K562 (cell line): ENCODE data around the gene NOBOX. TPM values are rescaled to one million over a fixed set of nuclear protein-coding genes. Genes with fewer than 3 reads are reported as not detected.
A peak's percentile ranks its signal among the peaks of the same experiment; 100 is the strongest.

ENCODE experiments used
- ATAC-seq: fragments of 200-7000 bp; cut with Tn5 transposase; 3 replicates; pipeline ENCODE4 v1.9.1; 2020; ENCODE audit warnings: moderate library complexity
- BruUV-seq: library from RNA; stranded (reverse); fragments of 400-500 nt; replicated peaks from 2 replicates; lab custom pipeline; 2021; lab: Mats Ljungman, UMichigan
- CTCF ChIA-PET: fragments of 300-600 bp; formaldehyde crosslinking; extraction: SDS; loops from one replicate; lab custom pipeline; 2021; ENCODE audit warnings: low intra/inter-chr PET ratio; lab: Yijun Ruan, JAX
- POLR2A ChIA-PET: fragments of 300-600, 350-650 bp; sonication (Branson Sonifier 250); formaldehyde crosslinking; extraction: SDS; loops from one replicate; lab custom pipeline; 2021; ENCODE audit warnings: antibody characterized with exemption, inconsistent platforms; lab: Yijun Ruan, JAX
- DNase-seq, 4 experiments: peaks; one replicate each; pipeline versions ENCODE4 v3.0.0 to v3.0.0-alpha.2; 2011 to 2018; ENCODE audit warnings: low spot score in 3 of 4, mixed read lengths in 3 of 4; ENCODE audit errors: extremely low read depth in 1 of 4
- FAIRE-seq: peaks from 2 replicates; lab custom pipeline; 2011; peaks lifted over from hg19 to GRCh38; lab: Jason Lieb, UNC
- H2AFZ ChIP-seq: 2 replicates; pipeline ENCODE4 v1.6.0; 2011; ENCODE audit warnings: low read depth, low read length, control low read depth, inconsistent platforms
- H3K27ac ChIP-seq: fragments of 200-600 bp; 3 replicates; pipeline ENCODE4 v1.8.0; 2011; ENCODE audit warnings: low read depth, mild to moderate bottlenecking, control low read depth, inconsistent platforms, low read length, moderate library complexity, mixed read lengths; ENCODE audit errors: extremely low read depth
- H3K27me3 ChIP-seq, 2 experiments: fragments of 300-600 bp in 1 of 2; 2 replicates in 1 of 2; 3 replicates in 1 of 2; pipeline versions ENCODE4 v1.6.0 to v1.8.0; 2011; ENCODE audit warnings: inconsistent platforms in 2 of 2, low read length in 2 of 2, mild to moderate bottlenecking in 1 of 2, mixed read lengths in 1 of 2, moderate library complexity in 1 of 2; ENCODE audit not compliant: control insufficient read depth in 2 of 2, insufficient read depth in 2 of 2
- H3K36me3 ChIP-seq: fragments of 300-600 bp; 3 replicates; pipeline ENCODE4 v1.8.0; 2011; ENCODE audit warnings: mild to moderate bottlenecking, low read length, inconsistent platforms; ENCODE audit not compliant: control insufficient read depth, insufficient read depth
- H3K4me1 ChIP-seq, 2 experiments: fragments of 200-600 bp in 1 of 2; replicated peaks in 1 of 2; 2 replicates in 1 of 2; 3 replicates in 1 of 2; pipeline versions ENCODE4 v1.5.1 to v1.8.0; 2011; ENCODE audit warnings: inconsistent platforms in 2 of 2, low read length in 2 of 2, mild to moderate bottlenecking in 1 of 2, mixed read lengths in 1 of 2, moderate library complexity in 1 of 2; ENCODE audit not compliant: control insufficient read depth in 2 of 2, insufficient read depth in 2 of 2
- H3K4me2 ChIP-seq: 2 replicates; pipeline ENCODE4 v1.6.1; 2011; ENCODE audit warnings: low read length, control low read depth, inconsistent platforms, mixed read lengths; ENCODE audit not compliant: insufficient read depth
- H3K4me3 ChIP-seq: fragments of 200-600 bp; sonication (generic), shearing (Covaris generic); 2 replicates; pipeline ENCODE4 v1.5.1; 2016; ENCODE audit warnings: control low read depth, inconsistent platforms
- H3K79me2 ChIP-seq: fragments of 200-600 bp; 3 replicates; pipeline ENCODE4 v1.8.0; 2011; ENCODE audit warnings: low read length, inconsistent platforms; ENCODE audit not compliant: control insufficient read depth, insufficient read depth
- H3K9ac ChIP-seq, 2 experiments: 2 replicates each; pipeline versions ENCODE4 v1.6.0 to v1.6.1; 2011; ENCODE audit warnings: low read depth in 2 of 2, low read length in 2 of 2, control low read depth in 1 of 2, inconsistent platforms in 1 of 2, mild to moderate bottlenecking in 1 of 2, mixed read lengths in 1 of 2; ENCODE audit not compliant: insufficient read depth in 1 of 2
- H3K9me1 ChIP-seq: one replicate; pipeline ENCODE4 v1.6.0; 2011; ENCODE audit warnings: inconsistent platforms, mild to moderate bottlenecking, low read length, moderate library complexity; ENCODE audit not compliant: control insufficient read depth, insufficient read depth
- H3K9me3 ChIP-seq: replicated peaks from 2 replicates; pipeline ENCODE4 v1.5.1; 2011; ENCODE audit warnings: low read depth, low read length, inconsistent platforms; ENCODE audit not compliant: control insufficient read depth, insufficient read depth
- H4K20me1 ChIP-seq: replicated peaks from 2 replicates; pipeline ENCODE4 v1.6.1; 2011; ENCODE audit warnings: low read length, inconsistent platforms, mixed read lengths; ENCODE audit not compliant: control insufficient read depth, insufficient read depth
- ATF3 ChIP-seq, 2 experiments: fragments of 450-650 bp in 1 of 2; sonication (generic) in 1 of 2; formaldehyde crosslinking in 1 of 2; IDR thresholded peaks in 1 of 2; conservative IDR thresholded peaks in 1 of 2; 2 replicates each; pipeline versions ENCODE4 v1.6.1 to v1.8.1; 2016 to 2023; ENCODE audit warnings: mild to moderate bottlenecking in 2 of 2, moderate library complexity in 2 of 2, inconsistent platforms in 1 of 2, missing genetic modification reagents in 1 of 2
- BRCA1 ChIP-seq, 2 experiments: fragments of 450-650 bp in 1 of 2; sonication (generic) in 1 of 2; formaldehyde crosslinking in 1 of 2; IDR thresholded peaks; 2 replicates each; pipeline versions ENCODE4 v1.5.0 to v1.6.1; 2017 to 2020; ENCODE audit warnings: mild to moderate bottlenecking in 1 of 2, missing genetic modification reagents in 1 of 2
- CHD4 ChIP-seq: fragments of 200-600 bp; sonication (generic); IDR thresholded peaks from 3 replicates; pipeline ENCODE4 v1.6.1; 2012; ENCODE audit warnings: low read depth, mild to moderate bottlenecking, mixed read lengths, low read length, inconsistent platforms; ENCODE audit not compliant: insufficient read depth, insufficient replicate concordance, poor library complexity, severe bottlenecking
- CREB3 ChIP-seq: fragments of 450-650 bp; conservative IDR thresholded peaks from 2 replicates; pipeline ENCODE4 v1.6.1; 2016; ENCODE audit warnings: missing genetic modification characterization, low read depth, mild to moderate bottlenecking, missing compliant biosample characterization, moderate library complexity
- DNMT1 ChIP-seq: fragments of 450-650 bp; IDR thresholded peaks from 2 replicates; pipeline ENCODE4 v1.6.1; 2016; ENCODE audit warnings: antibody characterized with exemption, mild to moderate bottlenecking
- FOSL1 ChIP-seq: fragments of 200-800 bp; sonication (Bioruptor generic); conservative IDR thresholded peaks from 2 replicates; pipeline ENCODE4 v1.6.1; 2016; ENCODE audit warnings: missing genetic modification characterization, missing compliant biosample characterization
- GABPB1 ChIP-seq: sonication (generic); formaldehyde crosslinking; IDR thresholded peaks from 2 replicates; pipeline ENCODE4 v1.8.0; 2022; ENCODE audit warnings: mild to moderate bottlenecking, missing genetic modification reagents
- MIER1 ChIP-seq: fragments of 450-650 bp; IDR thresholded peaks from 2 replicates; pipeline ENCODE4 v1.6.1; 2016; ENCODE audit warnings: antibody characterized with exemption, mild to moderate bottlenecking, low read depth
- NR0B1 ChIP-seq: fragments of 450-650 bp; IDR thresholded peaks from one replicate; pipeline ENCODE4 v1.6.1; 2018; ENCODE audit warnings: mild to moderate bottlenecking, moderate library complexity; ENCODE audit not compliant: partially characterized antibody
- SRF ChIP-seq, 2 experiments: fragments of 250-450, 450-650 bp in 1 of 2; sonication (Bioruptor Pico) in 1 of 2; sonication (generic) in 1 of 2; formaldehyde crosslinking; IDR thresholded peaks; 2 replicates each; pipeline versions ENCODE4 v1.5.0 to v1.5.1; 2020 to 2022; ENCODE audit warnings: mild to moderate bottlenecking in 1 of 2, missing genetic modification reagents in 1 of 2
- THRB ChIP-seq: fragments of 450-650 bp; formaldehyde crosslinking; conservative IDR thresholded peaks from 2 replicates; pipeline ENCODE4 v1.4.0; 2022; ENCODE audit warnings: mild to moderate bottlenecking, missing genetic modification characterization
- ZBTB17 ChIP-seq: fragments of 450-650 bp; formaldehyde crosslinking; IDR thresholded peaks from 2 replicates; pipeline ENCODE4 v1.4.0; 2020; ENCODE audit warnings: mild to moderate bottlenecking
- ZNF449 ChIP-seq: fragments of 250-450 bp; sonication (Bioruptor Pico); IDR thresholded peaks from 2 replicates; pipeline ENCODE4 v1.8.0; 2022; ENCODE audit warnings: moderate library complexity, mild to moderate bottlenecking, inconsistent platforms
- ZSCAN32 ChIP-seq: fragments of 450-650 bp; formaldehyde crosslinking; IDR thresholded peaks from 2 replicates; pipeline ENCODE4 v1.4.0; 2020; ENCODE audit warnings: mild to moderate bottlenecking, moderate library complexity
- WGBS: fragments of 100-300 bp; shearing (Covaris generic); methylation state at CpG from one replicate; pipeline ENCODE4 v1.1.6; 2016; ENCODE audit warnings: low coverage, mixed read lengths; ENCODE audit not compliant: insufficient coverage; ENCODE audit errors: missing lambda C conversion rate; 5-methylcytosine and 5-hydroxymethylcytosine counted together
- in situ Hi-C: fragments of 300-500 bp; cut with MboI; formaldehyde crosslinking; loops from 4 replicates; pipeline ENCODE4 v1.15.0; 2018; ENCODE audit warnings: inconsistent platforms, mixed read lengths
- intact Hi-C: fragments of 100-400 bp; cut with micrococcal nuclease; formaldehyde crosslinking; loops from 2 replicates; pipeline ENCODE4 v1.14.2; 2022
- polyA plus RNA-seq, 8 experiments: library from polyadenylated mRNA; depleted of rRNA in 4 of 8; stranded (reverse) in 5 of 8; unstranded in 3 of 8; fragments of >200 nt; fragmentation: Nextera tagmentation in 2 of 8; fragmentation: Illumina TruSeq in 1 of 8; extraction: Ambion mirVana in 2 of 8; extraction: Trizol in 1 of 8; gene quantifications; 2 replicates each; pipeline versions ENCODE4 v1.2.1 to v1.2.3, GENCODE V29; 2011 to 2014; ENCODE audit warnings: inconsistent platforms in 1 of 8, missing spikeins in 1 of 8
- total RNA-seq, 7 experiments: library from RNA; depleted of rRNA in 6 of 7; stranded (reverse); fragments of >200 nt in 6 of 7; fragmentation: Illumina TruSeq in 2 of 7; extraction: Trizol in 2 of 7; gene quantifications; 2 replicates each; pipeline versions ENCODE4 v1.2.1 to v1.2.3, GENCODE V29; 2011 to 2021; ENCODE audit warnings: low replicate concordance in 1 of 7

Gene NOBOX
- total and polyA plus RNA-seq, 9 of the 15 experiments (the other 6 are each of a cell fraction or from before 2014, with no cell fraction given): not detected

- Histone ChIP-seq H3K9me3 (no peaks in the 10 kb centered on the region), H3K79me2 (no peaks in the 10 kb centered on the region), H3K27ac (no peak overlapping the region), H4K20me1 (no peaks in the 10 kb centered on the region), H3K4me3 (no peak overlapping the region), H3K27me3 (no peaks in the 10 kb centered on the region), H3K9me1 (no peaks in the 10 kb centered on the region), H3K4me2 (no peak overlapping the region), H3K4me1 (no peaks in the 10 kb centered on the region), H3K9ac (no peak overlapping the region), H2AFZ (no peak overlapping the region), H3K36me3 (no peaks in the 10 kb centered on the region)
- ATAC-seq: peak; percentile 51
- CTCF ChIA-PET: no interaction called here
- in situ Hi-C loops (no loop called here), intact Hi-C loops (no loop called here)
- no peak for DNase-seq
- POLR2A ChIA-PET: no interaction called here
- WGBS: under 1% methylated on average over 12 of the region's 12 CpGs
- no TSS peak for BruUV-seq
- no peak for FAIRE-seq
- TF ChIP-seq NR0B1 (no peak), MIER1 (no peak), BRCA1 (IDR thresholded peaks at IDR 0.05) (no peak), BRCA1 (CRISPR knock-in tag; IDR thresholded peaks at IDR 0.05) (no peak), GABPB1 (CRISPR knock-in tag) (no peak), ZSCAN32 (CRISPR knock-in tag) (no peak), ZNF449 (no peak), ATF3 (IDR thresholded peaks at IDR 0.05) (0 out of 2 replicates have a peak, but pooled peaks have one; percentile 12), ATF3 (CRISPR knock-in tag; conservative IDR thresholded peaks at IDR 0.05) (no peak), SRF (CRISPR knock-in tag; IDR thresholded peaks at IDR 0.05) (no peak), DNMT1 (no peak), CHD4 (no peak), CREB3 (no peak), THRB (CRISPR knock-in tag) (no peak), FOSL1 (tag) (peak; percentile 42; the same call in 1 of the 2 replicates), ZBTB17 (CRISPR knock-in tag) (no peak)
These were observed 18.8 kb downstream of the NOBOX start for GRCh38 chr7:144384555-144385245.
